Osteocyte (in vitro differentiated cells): Measurements from ENCODE around the gene TBCK. TPM values are rescaled to one million over a fixed set of nuclear protein-coding genes. Genes with fewer than 3 reads are reported as not detected.

Experiments used
- DNase-seq: peaks from one replicate; pipeline ENCODE4 v3.0.0; 2021; ENCODE audit warnings: mixed read lengths; ENCODE audit not compliant: unreplicated experiment; ENCODE audit errors: extremely low spot score
- H3K27ac Mint-ChIP-seq: one replicate; pipeline ENCODE4 v1.8.0; 2021; ENCODE audit warnings: mild to moderate bottlenecking, mixed read lengths; ENCODE audit not compliant: unreplicated experiment
- H3K27me3 Mint-ChIP-seq: one replicate; pipeline ENCODE4 v1.8.0; 2021; ENCODE audit warnings: mixed read lengths; ENCODE audit not compliant: unreplicated experiment
- H3K36me3 Mint-ChIP-seq: one replicate; pipeline ENCODE4 v1.8.0; 2021; ENCODE audit warnings: mixed read lengths; ENCODE audit not compliant: unreplicated experiment
- H3K4me1 Mint-ChIP-seq: one replicate; pipeline ENCODE4 v1.8.0; 2021; ENCODE audit warnings: mixed read lengths; ENCODE audit not compliant: unreplicated experiment
- H3K4me3 Mint-ChIP-seq: one replicate; pipeline ENCODE4 v1.8.0; 2021; ENCODE audit warnings: mild to moderate bottlenecking, moderate library complexity, mixed read lengths; ENCODE audit not compliant: unreplicated experiment
- H3K9me3 Mint-ChIP-seq: one replicate; pipeline ENCODE4 v1.8.0; 2021; ENCODE audit warnings: mixed read lengths; ENCODE audit not compliant: unreplicated experiment
- total RNA-seq: library from RNA; stranded (reverse); gene quantifications from 2 replicates; pipeline ENCODE4 v1.2.1, GENCODE V29; 2021
- TF ChIP-seq, protein P1 (sequence below): fragments of 200-600 bp; sonication (generic); IDR thresholded peaks from 2 replicates; pipeline ENCODE4 v1.5.0; 2021; ENCODE audit warnings: antibody characterized with exemption, mild to moderate bottlenecking, moderate library complexity

Gene TBCK
- total RNA-seq, 1 donor from 2014 or later: 49.9 TPM

DNA sequence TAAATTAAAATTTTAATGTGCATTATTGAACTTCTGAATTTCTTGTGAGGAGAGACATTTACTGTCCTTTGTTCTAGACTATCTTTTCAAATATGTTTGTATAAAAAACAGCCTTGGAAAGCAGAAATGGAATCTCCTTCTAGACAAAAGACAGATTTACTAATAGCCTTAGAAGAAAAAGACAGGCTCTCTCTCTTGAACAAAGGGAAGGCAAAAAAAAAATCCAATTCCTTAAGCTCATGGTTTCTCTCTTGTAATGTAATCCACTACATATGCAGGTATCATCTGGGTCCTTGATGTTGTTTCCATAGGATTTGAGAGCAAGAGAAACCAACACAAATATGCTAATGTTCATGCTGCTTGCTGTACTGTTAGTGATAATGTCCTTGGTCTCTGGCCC lies 106.0 kb downstream of the TBCK start:
- Mint-ChIP-seq H3K9me3 (no peaks in the 10 kb centered on the region), H3K36me3 (peaks cover 9% of the 10 kb centered on the region), H3K4me3 (no peak overlapping the region), H3K27me3 (no peaks in the 10 kb centered on the region), H3K27ac (no peak overlapping the region), H3K4me1 (no peaks in the 10 kb centered on the region)
- no peak for DNase-seq
- TF ChIP-seq, protein P1, sequence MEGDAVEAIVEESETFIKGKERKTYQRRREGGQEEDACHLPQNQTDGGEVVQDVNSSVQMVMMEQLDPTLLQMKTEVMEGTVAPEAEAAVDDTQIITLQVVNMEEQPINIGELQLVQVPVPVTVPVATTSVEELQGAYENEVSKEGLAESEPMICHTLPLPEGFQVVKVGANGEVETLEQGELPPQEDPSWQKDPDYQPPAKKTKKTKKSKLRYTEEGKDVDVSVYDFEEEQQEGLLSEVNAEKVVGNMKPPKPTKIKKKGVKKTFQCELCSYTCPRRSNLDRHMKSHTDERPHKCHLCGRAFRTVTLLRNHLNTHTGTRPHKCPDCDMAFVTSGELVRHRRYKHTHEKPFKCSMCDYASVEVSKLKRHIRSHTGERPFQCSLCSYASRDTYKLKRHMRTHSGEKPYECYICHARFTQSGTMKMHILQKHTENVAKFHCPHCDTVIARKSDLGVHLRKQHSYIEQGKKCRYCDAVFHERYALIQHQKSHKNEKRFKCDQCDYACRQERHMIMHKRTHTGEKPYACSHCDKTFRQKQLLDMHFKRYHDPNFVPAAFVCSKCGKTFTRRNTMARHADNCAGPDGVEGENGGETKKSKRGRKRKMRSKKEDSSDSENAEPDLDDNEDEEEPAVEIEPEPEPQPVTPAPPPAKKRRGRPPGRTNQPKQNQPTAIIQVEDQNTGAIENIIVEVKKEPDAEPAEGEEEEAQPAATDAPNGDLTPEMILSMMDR: no peak

DNA sequence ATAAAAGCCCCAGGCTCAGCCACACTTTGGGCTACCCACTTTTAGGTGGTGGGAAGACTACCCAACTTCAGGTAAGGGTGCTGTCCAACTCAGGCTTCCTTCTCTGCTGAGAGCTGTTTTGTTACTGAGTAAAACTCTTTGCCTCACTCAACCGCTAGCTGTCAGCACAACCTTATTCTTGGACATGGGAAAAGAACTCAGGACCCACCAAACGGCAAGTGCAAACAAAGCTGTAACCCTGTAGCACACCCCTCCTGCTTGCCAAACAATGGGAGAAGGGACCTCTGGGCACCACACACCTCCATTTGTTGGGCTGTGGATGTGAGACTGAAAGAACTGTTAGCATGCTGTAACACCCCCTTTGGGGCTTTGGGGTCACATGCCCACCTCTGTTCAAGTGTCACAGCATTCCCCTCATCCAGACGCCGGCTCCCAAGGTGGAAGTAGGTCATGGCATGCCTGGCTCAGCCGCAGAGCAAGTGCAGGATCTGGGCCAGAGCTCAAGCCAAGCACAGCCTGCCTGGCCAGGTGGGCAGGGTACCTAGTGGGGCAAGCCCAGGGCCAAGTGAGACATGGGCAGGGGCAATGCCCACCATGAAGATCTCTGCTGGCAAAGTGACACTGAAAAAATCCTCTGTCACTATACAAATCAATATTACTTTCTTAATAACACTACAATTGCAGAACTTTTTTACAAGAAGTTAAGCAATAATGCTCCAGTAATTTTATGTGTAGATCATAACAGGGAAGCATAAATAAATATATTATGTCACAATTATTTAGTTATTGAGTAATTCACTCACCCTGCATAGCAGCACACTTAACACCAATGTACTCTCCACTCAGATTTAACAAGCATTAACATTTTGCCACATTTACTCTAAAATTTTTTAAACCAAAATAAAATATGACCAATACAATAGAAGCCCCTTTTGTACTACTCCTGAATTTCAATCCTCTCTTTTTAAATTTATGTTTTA lies 107.2 kb downstream of the TBCK start:
- H3K27me3 Mint-ChIP-seq: no peaks in the 10 kb centered on the region
- peaks cover 9% of the 10 kb centered on the region for H3K36me3 Mint-ChIP-seq
- TF ChIP-seq, protein P1: no peak
- DNase-seq: no peak
- H3K9me3 Mint-ChIP-seq: no peaks in the 10 kb centered on the region
- H3K27ac Mint-ChIP-seq: no peak overlapping the region
- H3K4me3 Mint-ChIP-seq: no peak overlapping the region
- H3K4me1 Mint-ChIP-seq: no peaks in the 10 kb centered on the region

- no peak overlapping the region for H3K27ac Mint-ChIP-seq
- H3K4me3 Mint-ChIP-seq: no peak overlapping the region
These were observed 114.6 kb downstream of the TBCK start for GRCh38 chr4:106201373-106201772.

GRCh38 chr4:106195435-106195950 lies 120.5 kb downstream of the TBCK start:
- Mint-ChIP-seq H3K36me3 (peaks cover 22% of the 10 kb centered on the region), H3K27me3 (no peaks in the 10 kb centered on the region), H3K9me3 (no peaks in the 10 kb centered on the region), H3K4me1 (no peaks in the 10 kb centered on the region), H3K4me3 (no peak overlapping the region), H3K27ac (no peak overlapping the region)
- no peak for DNase-seq
- TF ChIP-seq, protein P1: no peak

More at GRCh38 chr4:106201373-106201772, 114.6 kb downstream of the TBCK start:
- DNase-seq: no peak
- H3K36me3 Mint-ChIP-seq: peaks cover 2% of the 10 kb centered on the region
- no peaks in the 10 kb centered on the region for H3K27me3 Mint-ChIP-seq
- H3K4me1 Mint-ChIP-seq: no peaks in the 10 kb centered on the region
- no peaks in the 10 kb centered on the region for H3K9me3 Mint-ChIP-seq
- TF ChIP-seq, protein P1: peak; percentile 72

DNA sequence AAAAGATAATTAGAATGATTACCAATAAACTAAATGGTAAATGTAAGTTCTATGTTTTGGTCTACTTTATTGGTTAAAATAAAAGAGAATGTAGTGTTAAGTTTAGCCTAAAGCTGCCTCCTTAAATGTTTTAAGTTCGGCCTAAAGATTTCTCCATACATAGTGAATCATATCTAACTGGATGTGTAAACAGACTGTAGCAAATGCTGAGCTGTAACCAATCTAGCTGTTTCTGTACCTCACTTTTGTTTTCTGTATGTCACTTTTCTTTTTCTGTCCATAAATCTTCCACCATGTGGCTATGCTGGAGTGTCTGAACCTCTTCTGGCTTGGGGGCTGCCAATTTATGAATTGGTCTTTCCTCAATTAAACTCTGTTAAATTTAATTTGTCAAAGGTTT lies 121.2 kb downstream of the TBCK start:
- no peaks in the 10 kb centered on the region for H3K9me3 Mint-ChIP-seq
- TF ChIP-seq, protein P1: no peak
- H3K4me3 Mint-ChIP-seq: no peak overlapping the region
- no peak overlapping the region for H3K27ac Mint-ChIP-seq
- peaks cover 25% of the 10 kb centered on the region for H3K36me3 Mint-ChIP-seq
- no peak for DNase-seq
- no peaks in the 10 kb centered on the region for H3K27me3 Mint-ChIP-seq
- H3K4me1 Mint-ChIP-seq: no peaks in the 10 kb centered on the region
